ENCODE results near the gene NFKB2.

DNA sequence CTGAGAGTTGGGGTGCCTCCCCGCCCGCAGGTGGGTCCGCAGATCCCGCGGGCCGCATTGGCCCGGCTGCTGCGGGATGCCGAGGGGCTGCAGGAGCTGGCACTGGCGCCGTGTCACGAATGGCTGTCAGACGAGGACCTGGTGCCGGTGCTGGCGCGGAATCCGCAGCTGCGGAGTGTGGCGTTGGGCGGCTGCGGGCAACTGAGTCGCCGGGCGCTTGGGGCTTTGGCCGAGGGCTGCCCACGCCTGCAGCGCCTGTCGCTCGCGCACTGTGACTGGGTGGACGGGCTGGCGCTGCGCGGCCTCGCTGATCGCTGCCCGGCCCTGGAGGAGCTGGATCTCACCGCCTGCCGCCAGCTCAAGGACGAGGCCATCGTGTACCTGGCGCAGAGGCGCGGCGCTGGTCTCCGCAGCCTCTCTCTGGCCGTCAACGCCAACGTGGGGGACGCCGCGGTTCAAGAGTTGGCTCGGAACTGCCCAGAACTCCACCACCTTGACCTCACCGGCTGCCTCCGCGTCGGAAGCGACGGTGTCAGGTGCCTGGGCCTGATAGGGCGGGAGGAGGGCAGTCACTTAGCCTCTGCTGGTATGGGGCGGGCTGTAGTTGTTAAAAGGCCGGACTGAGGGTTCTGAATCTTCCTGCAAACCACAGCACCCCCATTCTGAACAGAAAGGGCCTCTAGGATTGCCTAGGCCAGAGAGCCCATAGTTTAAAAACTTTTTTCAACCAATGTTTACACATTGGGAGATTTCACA is 26.4 kb downstream of the NFKB2 start:
- no peak for TF ChIP-seq GATA2 (IDR thresholded peaks at IDR 0.05; ENCODE audit: low read depth, low read length)
- TF ChIP-seq GATA3 (IDR thresholded peaks at IDR 0.05; ENCODE audit: low read depth, low read length): no peak
